ENCODE results near the gene TBRG1. TPM values are rescaled to one million over a fixed set of nuclear protein-coding genes. Genes with fewer than 3 reads are reported as not detected.

TBRG1 gene
- total and polyA plus RNA-seq, 2 of the 4 experiments (the other 2 are of a cell fraction), result 13.3 to 23.2 TPM

GRCh38 chr11:124640666-124641065, 18.0 kb downstream of the TBRG1 start:
- H3K4me2 ChIP-seq (ENCODE audit: low read depth, low read length), result no peak overlapping the region
- no TSS peak for BruUV-seq (replicated peaks)
- H2AFZ ChIP-seq (replicated peaks; ENCODE audit: low read length, poor library complexity), result peak overlapping the region; percentile 38
- ATAC-seq (ENCODE audit: low read depth) (no peak), DNase-seq (no peak)
- no peaks in the 10 kb centered on the region for H3K27me3 ChIP-seq (ENCODE audit: control insufficient read depth, insufficient read depth, low read length)
- no peak overlapping the region for H3K56ac ChIP-seq (ENCODE audit: extremely low read depth, insufficient read depth, low read length)
- H4K8ac ChIP-seq (ENCODE audit: low read depth in 2 of 2, low read length in 2 of 2), result no peak overlapping the region
- 80% methylated on average over 1 of the region's 5 CpGs; no CpG with 5 or more reads in 1 of the 2 experiments for WGBS, 2 experiments (ENCODE audit: extremely low coverage in 2 of 2, insufficient read length in 1 of 2)
- no peak overlapping the region for H3K14ac ChIP-seq (replicated peaks; ENCODE audit: low read depth, low read length)
- no peak overlapping the region for H3K9ac ChIP-seq (ENCODE audit: low read depth, low read length)
- dilution Hi-C loops (cut with HindIII; ENCODE audit: low sequenced_read_pairs, unreplicated experiment) (no loop called here), in situ Hi-C loops (cut with MboI; ENCODE audit: low sequenced_read_pairs) (loop anchor here (10.0 to 25.0 kb wide), 2 partner anchors 194 to 947 kb away; partner anchors contain the start of gene STT3A), intact Hi-C loops (cut with micrococcal nuclease) (loop anchor here (5.0 kb wide), 1 partner anchor 312 kb away; the partner anchor contains the start of gene CCDC15)
- H2BK120ac ChIP-seq (ENCODE audit: low read depth, low read length), result no peak overlapping the region
- H3K36me3 ChIP-seq (ENCODE audit: control insufficient read depth, insufficient read depth, low read length), result peaks cover 11% of the 10 kb centered on the region
- no peak overlapping the region for H3K4me3 ChIP-seq (ENCODE audit: insufficient read depth, low read depth, low read length)
- no peak overlapping the region for H2BK20ac ChIP-seq (ENCODE audit: low read depth, low read length)
- H3K4ac ChIP-seq (ENCODE audit: low read depth, low read length), result no peak overlapping the region
- no peak overlapping the region for H3K18ac ChIP-seq (ENCODE audit: low read depth, low read length)
- H3K27ac ChIP-seq (ENCODE audit: insufficient read depth, low read length), result no peak overlapping the region
- CTCF ChIA-PET, result no interaction called here
- H2AK5ac ChIP-seq (ENCODE audit: low read depth, low read length), result no peak overlapping the region
- peaks cover 6% of the 10 kb centered on the region for H3K4me1 ChIP-seq (ENCODE audit: control insufficient read depth, insufficient read depth, low read length)
- POLR2A ChIA-PET (ENCODE audit: unreplicated experiment), result no interaction called here
- H3K9me1 ChIP-seq (ENCODE audit: insufficient read depth, low read length), result peaks cover 6% of the 10 kb centered on the region; the same call in 1 of the 2 replicates
- no peak overlapping the region for H3K23ac ChIP-seq (ENCODE audit: low read depth, low read length)
- no peak overlapping the region for H2BK5ac ChIP-seq (ENCODE audit: low read depth, low read length, poor library complexity, severe bottlenecking)
- no peaks in the 10 kb centered on the region; the same call in 1 of the 2 replicates for H4K20me1 ChIP-seq (ENCODE audit: insufficient read depth, low read length)
- no peaks in the 10 kb centered on the region for H3K79me1 ChIP-seq (ENCODE audit: low read depth in 1 of 2, low read length in 2 of 2)
- no peaks in the 10 kb centered on the region for H3K9me3 ChIP-seq (ENCODE audit: control insufficient read depth, insufficient read depth, low read length)
- H2BK15ac ChIP-seq (ENCODE audit: low read depth, low read length), result no peak overlapping the region
- no peak for TF ChIP-seq CEBPB (IDR thresholded peaks at IDR 0.05; ENCODE audit: low read depth, low read length)
- no peak for TF ChIP-seq FOS (IDR thresholded peaks at IDR 0.05; ENCODE audit: low read depth, low read length)
- TF ChIP-seq BHLHE40 (IDR thresholded peaks at IDR 0.05; ENCODE audit: low read depth, low read length), result no peak
- no peak for TF ChIP-seq SMC3 (IDR thresholded peaks at IDR 0.05; ENCODE audit: low read depth, low read length)
- TF ChIP-seq MXI1 (IDR thresholded peaks at IDR 0.05; ENCODE audit: borderline replicate concordance, low read depth, low read length), result no peak
- no peak for TF ChIP-seq CTCF (conservative IDR thresholded peaks at IDR 0.05; ENCODE audit: low read depth, low read length)
- TF ChIP-seq CHD1 (IDR thresholded peaks at IDR 0.05; ENCODE audit: low read depth, low read length), result no peak
- TF ChIP-seq USF2 (IDR thresholded peaks at IDR 0.05; ENCODE audit: low read depth, low read length), result no peak
- no peak for TF ChIP-seq ELK1 (IDR thresholded peaks at IDR 0.05; ENCODE audit: borderline replicate concordance, low read depth, low read length)
- no peak overlapping the region for H4K91ac ChIP-seq (ENCODE audit: insufficient read depth, low read depth, low read length)
- H4K5ac ChIP-seq (ENCODE audit: low read depth, low read length), result no peak overlapping the region
- H2AK9ac ChIP-seq (replicated peaks; ENCODE audit: low read depth, low read length, poor library complexity), result no peak overlapping the region
